K562 (cell line): ENCODE results near the gene SMAD7. TPM values are rescaled to one million over a fixed set of nuclear protein-coding genes. Genes with fewer than 3 reads are reported as not detected.

ENCODE experiments used
- ATAC-seq: fragments of 200-7000 bp; cut with Tn5 transposase; 3 replicates; pipeline ENCODE4 v1.9.1; 2020; ENCODE audit warnings: moderate library complexity
- BruUV-seq: library from RNA; stranded (reverse); fragments of 400-500 nt; replicated peaks from 2 replicates; lab custom pipeline; 2021; lab: Mats Ljungman, UMichigan
- CTCF ChIA-PET: fragments of 300-600 bp; formaldehyde crosslinking; extraction: SDS; loops from one replicate; lab custom pipeline; 2021; ENCODE audit warnings: low intra/inter-chr PET ratio; lab: Yijun Ruan, JAX
- POLR2A ChIA-PET: fragments of 300-600, 350-650 bp; sonication (Branson Sonifier 250); formaldehyde crosslinking; extraction: SDS; loops from one replicate; lab custom pipeline; 2021; ENCODE audit warnings: antibody characterized with exemption, inconsistent platforms; lab: Yijun Ruan, JAX
- DNase-seq, 4 experiments: peaks; one replicate each; pipeline versions ENCODE4 v3.0.0 to v3.0.0-alpha.2; 2011 to 2018; ENCODE audit warnings: low spot score in 3 of 4, mixed read lengths in 3 of 4; ENCODE audit errors: extremely low read depth in 1 of 4
- FAIRE-seq: peaks from 2 replicates; lab custom pipeline; 2011; peaks lifted over from hg19 to GRCh38; lab: Jason Lieb, UNC
- H2AFZ ChIP-seq: 2 replicates; pipeline ENCODE4 v1.6.0; 2011; ENCODE audit warnings: low read depth, low read length, control low read depth, inconsistent platforms
- H3K27ac ChIP-seq: fragments of 200-600 bp; 3 replicates; pipeline ENCODE4 v1.8.0; 2011; ENCODE audit warnings: low read depth, mild to moderate bottlenecking, control low read depth, inconsistent platforms, low read length, moderate library complexity, mixed read lengths; ENCODE audit errors: extremely low read depth
- H3K27me3 ChIP-seq, 2 experiments: fragments of 300-600 bp in 1 of 2; 2 replicates in 1 of 2; 3 replicates in 1 of 2; pipeline versions ENCODE4 v1.6.0 to v1.8.0; 2011; ENCODE audit warnings: inconsistent platforms in 2 of 2, low read length in 2 of 2, mild to moderate bottlenecking in 1 of 2, mixed read lengths in 1 of 2, moderate library complexity in 1 of 2; ENCODE audit not compliant: control insufficient read depth in 2 of 2, insufficient read depth in 2 of 2
- H3K36me3 ChIP-seq: fragments of 300-600 bp; 3 replicates; pipeline ENCODE4 v1.8.0; 2011; ENCODE audit warnings: mild to moderate bottlenecking, low read length, inconsistent platforms; ENCODE audit not compliant: control insufficient read depth, insufficient read depth
- H3K4me1 ChIP-seq, 2 experiments: fragments of 200-600 bp in 1 of 2; replicated peaks in 1 of 2; 2 replicates in 1 of 2; 3 replicates in 1 of 2; pipeline versions ENCODE4 v1.5.1 to v1.8.0; 2011; ENCODE audit warnings: inconsistent platforms in 2 of 2, low read length in 2 of 2, mild to moderate bottlenecking in 1 of 2, mixed read lengths in 1 of 2, moderate library complexity in 1 of 2; ENCODE audit not compliant: control insufficient read depth in 2 of 2, insufficient read depth in 2 of 2
- H3K4me2 ChIP-seq: 2 replicates; pipeline ENCODE4 v1.6.1; 2011; ENCODE audit warnings: low read length, control low read depth, inconsistent platforms, mixed read lengths; ENCODE audit not compliant: insufficient read depth
- H3K4me3 ChIP-seq: fragments of 200-600 bp; sonication (generic), shearing (Covaris generic); 2 replicates; pipeline ENCODE4 v1.5.1; 2016; ENCODE audit warnings: control low read depth, inconsistent platforms
- H3K79me2 ChIP-seq: fragments of 200-600 bp; 3 replicates; pipeline ENCODE4 v1.8.0; 2011; ENCODE audit warnings: low read length, inconsistent platforms; ENCODE audit not compliant: control insufficient read depth, insufficient read depth
- H3K9ac ChIP-seq, 2 experiments: 2 replicates each; pipeline versions ENCODE4 v1.6.0 to v1.6.1; 2011; ENCODE audit warnings: low read depth in 2 of 2, low read length in 2 of 2, control low read depth in 1 of 2, inconsistent platforms in 1 of 2, mild to moderate bottlenecking in 1 of 2, mixed read lengths in 1 of 2; ENCODE audit not compliant: insufficient read depth in 1 of 2
- H3K9me1 ChIP-seq: one replicate; pipeline ENCODE4 v1.6.0; 2011; ENCODE audit warnings: inconsistent platforms, mild to moderate bottlenecking, low read length, moderate library complexity; ENCODE audit not compliant: control insufficient read depth, insufficient read depth
- H3K9me3 ChIP-seq: replicated peaks from 2 replicates; pipeline ENCODE4 v1.5.1; 2011; ENCODE audit warnings: low read depth, low read length, inconsistent platforms; ENCODE audit not compliant: control insufficient read depth, insufficient read depth
- H4K20me1 ChIP-seq: replicated peaks from 2 replicates; pipeline ENCODE4 v1.6.1; 2011; ENCODE audit warnings: low read length, inconsistent platforms, mixed read lengths; ENCODE audit not compliant: control insufficient read depth, insufficient read depth
- SPI1 ChIP-seq: IDR thresholded peaks from 2 replicates; pipeline ENCODE4 v1.6.1; 2011; ENCODE audit warnings: low read depth, low read length, control low read depth, borderline replicate concordance
- WGBS: fragments of 100-300 bp; shearing (Covaris generic); methylation state at CpG from one replicate; pipeline ENCODE4 v1.1.6; 2016; ENCODE audit warnings: low coverage, mixed read lengths; ENCODE audit not compliant: insufficient coverage; ENCODE audit errors: missing lambda C conversion rate; 5-methylcytosine and 5-hydroxymethylcytosine counted together
- in situ Hi-C: fragments of 300-500 bp; cut with MboI; formaldehyde crosslinking; loops from 4 replicates; pipeline ENCODE4 v1.15.0; 2018; ENCODE audit warnings: inconsistent platforms, mixed read lengths
- intact Hi-C: fragments of 100-400 bp; cut with micrococcal nuclease; formaldehyde crosslinking; loops from 2 replicates; pipeline ENCODE4 v1.14.2; 2022
- polyA plus RNA-seq, 8 experiments: library from polyadenylated mRNA; depleted of rRNA in 4 of 8; stranded (reverse) in 5 of 8; unstranded in 3 of 8; fragments of >200 nt; fragmentation: Nextera tagmentation in 2 of 8; fragmentation: Illumina TruSeq in 1 of 8; extraction: Ambion mirVana in 2 of 8; extraction: Trizol in 1 of 8; gene quantifications; 2 replicates each; pipeline versions ENCODE4 v1.2.1 to v1.2.3, GENCODE V29; 2011 to 2014; ENCODE audit warnings: inconsistent platforms in 1 of 8, missing spikeins in 1 of 8
- total RNA-seq, 7 experiments: library from RNA; depleted of rRNA in 6 of 7; stranded (reverse); fragments of >200 nt in 6 of 7; fragmentation: Illumina TruSeq in 2 of 7; extraction: Trizol in 2 of 7; gene quantifications; 2 replicates each; pipeline versions ENCODE4 v1.2.1 to v1.2.3, GENCODE V29; 2011 to 2021; ENCODE audit warnings: low replicate concordance in 1 of 7
- TF ChIP-seq, protein P1 (sequence below): fragments of 450-650 bp; IDR thresholded peaks from 2 replicates; pipeline ENCODE4 v1.6.1; 2017; ENCODE audit warnings: mild to moderate bottlenecking, moderate library complexity
- TF ChIP-seq, protein P2 (sequence below): fragments of 450-650 bp; IDR thresholded peaks from 2 replicates; pipeline ENCODE4 v1.7.1; 2018; ENCODE audit warnings: mild to moderate bottlenecking, low read depth; ENCODE audit not compliant: partially characterized antibody
- TF ChIP-seq, protein P3 (sequence below): sonication (generic); formaldehyde crosslinking; IDR thresholded peaks from 2 replicates; pipeline ENCODE4 v1.8.1; 2023; ENCODE audit warnings: mild to moderate bottlenecking, missing genetic modification reagents

SMAD7 gene
- total and polyA plus RNA-seq, 9 of the 15 experiments (the other 6 are each of a cell fraction or from before 2014, with no cell fraction given): 0.13 to 3.0 (median 1.6) TPM

DNA sequence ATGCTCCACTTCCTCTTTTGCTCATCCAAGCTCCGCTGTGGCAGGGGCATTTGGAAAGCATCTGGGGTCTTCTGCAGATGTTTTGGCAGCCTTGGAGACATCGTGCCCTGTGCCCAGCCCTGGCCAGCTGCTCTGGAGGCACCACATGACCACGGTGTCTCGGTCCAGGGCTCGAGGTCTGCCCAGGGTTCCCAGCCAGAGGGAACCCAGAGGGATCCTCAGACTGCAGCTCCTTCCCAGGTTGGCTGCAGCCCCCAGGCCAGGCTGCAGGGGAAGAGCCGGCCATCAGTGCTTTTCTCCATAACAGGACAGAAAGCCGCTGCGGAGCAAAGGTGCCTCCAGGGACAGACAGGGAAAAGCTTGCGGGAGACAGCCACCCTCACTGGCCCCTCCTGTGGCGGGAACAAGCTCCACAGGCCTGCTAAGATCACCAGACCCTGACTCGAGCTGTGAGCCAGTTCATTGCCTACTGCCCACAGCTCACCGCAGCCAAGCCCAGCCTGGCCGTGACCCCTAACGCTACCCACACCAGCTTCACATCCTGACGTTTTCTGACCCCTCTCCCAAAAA lies 74.7 kb downstream of the SMAD7 start:
- peaks cover 20 to 32% of the 10 kb centered on the region in 2 experiments for H3K4me1 ChIP-seq
- POLR2A ChIA-PET: interaction anchor here (0.8 to 2.6 kb wide), 2 partner anchors 9 to 17 kb away, joined by 3 to 7 read pairs; no protein-coding TSS in a partner anchor
- peak; percentile 98 for TF ChIP-seq SPI1
- TF ChIP-seq, protein P1, sequence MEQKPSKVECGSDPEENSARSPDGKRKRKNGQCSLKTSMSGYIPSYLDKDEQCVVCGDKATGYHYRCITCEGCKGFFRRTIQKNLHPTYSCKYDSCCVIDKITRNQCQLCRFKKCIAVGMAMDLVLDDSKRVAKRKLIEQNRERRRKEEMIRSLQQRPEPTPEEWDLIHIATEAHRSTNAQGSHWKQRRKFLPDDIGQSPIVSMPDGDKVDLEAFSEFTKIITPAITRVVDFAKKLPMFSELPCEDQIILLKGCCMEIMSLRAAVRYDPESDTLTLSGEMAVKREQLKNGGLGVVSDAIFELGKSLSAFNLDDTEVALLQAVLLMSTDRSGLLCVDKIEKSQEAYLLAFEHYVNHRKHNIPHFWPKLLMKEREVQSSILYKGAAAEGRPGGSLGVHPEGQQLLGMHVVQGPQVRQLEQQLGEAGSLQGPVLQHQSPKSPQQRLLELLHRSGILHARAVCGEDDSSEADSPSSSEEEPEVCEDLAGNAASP: no peak
- TF ChIP-seq, protein P2, sequence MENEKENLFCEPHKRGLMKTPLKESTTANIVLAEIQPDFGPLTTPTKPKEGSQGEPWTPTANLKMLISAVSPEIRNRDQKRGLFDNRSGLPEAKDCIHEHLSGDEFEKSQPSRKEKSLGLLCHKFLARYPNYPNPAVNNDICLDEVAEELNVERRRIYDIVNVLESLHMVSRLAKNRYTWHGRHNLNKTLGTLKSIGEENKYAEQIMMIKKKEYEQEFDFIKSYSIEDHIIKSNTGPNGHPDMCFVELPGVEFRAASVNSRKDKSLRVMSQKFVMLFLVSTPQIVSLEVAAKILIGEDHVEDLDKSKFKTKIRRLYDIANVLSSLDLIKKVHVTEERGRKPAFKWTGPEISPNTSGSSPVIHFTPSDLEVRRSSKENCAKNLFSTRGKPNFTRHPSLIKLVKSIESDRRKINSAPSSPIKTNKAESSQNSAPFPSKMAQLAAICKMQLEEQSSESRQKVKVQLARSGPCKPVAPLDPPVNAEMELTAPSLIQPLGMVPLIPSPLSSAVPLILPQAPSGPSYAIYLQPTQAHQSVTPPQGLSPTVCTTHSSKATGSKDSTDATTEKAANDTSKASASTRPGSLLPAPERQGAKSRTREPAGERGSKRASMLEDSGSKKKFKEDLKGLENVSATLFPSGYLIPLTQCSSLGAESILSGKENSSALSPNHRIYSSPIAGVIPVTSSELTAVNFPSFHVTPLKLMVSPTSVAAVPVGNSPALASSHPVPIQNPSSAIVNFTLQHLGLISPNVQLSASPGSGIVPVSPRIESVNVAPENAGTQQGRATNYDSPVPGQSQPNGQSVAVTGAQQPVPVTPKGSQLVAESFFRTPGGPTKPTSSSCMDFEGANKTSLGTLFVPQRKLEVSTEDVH: no peak
- TF ChIP-seq, protein P3, sequence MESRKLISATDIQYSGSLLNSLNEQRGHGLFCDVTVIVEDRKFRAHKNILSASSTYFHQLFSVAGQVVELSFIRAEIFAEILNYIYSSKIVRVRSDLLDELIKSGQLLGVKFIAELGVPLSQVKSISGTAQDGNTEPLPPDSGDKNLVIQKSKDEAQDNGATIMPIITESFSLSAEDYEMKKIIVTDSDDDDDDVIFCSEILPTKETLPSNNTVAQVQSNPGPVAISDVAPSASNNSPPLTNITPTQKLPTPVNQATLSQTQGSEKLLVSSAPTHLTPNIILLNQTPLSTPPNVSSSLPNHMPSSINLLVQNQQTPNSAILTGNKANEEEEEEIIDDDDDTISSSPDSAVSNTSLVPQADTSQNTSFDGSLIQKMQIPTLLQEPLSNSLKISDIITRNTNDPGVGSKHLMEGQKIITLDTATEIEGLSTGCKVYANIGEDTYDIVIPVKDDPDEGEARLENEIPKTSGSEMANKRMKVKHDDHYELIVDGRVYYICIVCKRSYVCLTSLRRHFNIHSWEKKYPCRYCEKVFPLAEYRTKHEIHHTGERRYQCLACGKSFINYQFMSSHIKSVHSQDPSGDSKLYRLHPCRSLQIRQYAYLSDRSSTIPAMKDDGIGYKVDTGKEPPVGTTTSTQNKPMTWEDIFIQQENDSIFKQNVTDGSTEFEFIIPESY (CRISPR knock-in tag): peak; percentile 80
- in situ Hi-C loops: no loop called here
- no peaks in the 10 kb centered on the region for H3K9me1 ChIP-seq
- no peaks in the 10 kb centered on the region for H3K9me3 ChIP-seq
- no TSS peak for BruUV-seq
- intact Hi-C loops: no loop called here
- no peak overlapping the region for H3K4me2 ChIP-seq
- no peak for DNase-seq
- no peaks in the 10 kb centered on the region for H3K27me3 ChIP-seq
- CTCF ChIA-PET: no interaction called here
- H3K79me2 ChIP-seq: no peaks in the 10 kb centered on the region
- 30% methylated on average over 10 of the region's 15 CpGs for WGBS
- no peak overlapping the region for H2AFZ ChIP-seq
- no peak overlapping the region for H3K4me3 ChIP-seq
- no peak for FAIRE-seq
- peak overlapping the region in 1 of 2 experiments; percentile 20; a peak in 1 of 4 replicates for H3K9ac ChIP-seq
- peak; percentile 21; the same call in 1 of the 3 replicates for ATAC-seq
- H3K27ac ChIP-seq: no peak overlapping the region
- no peaks in the 10 kb centered on the region for H4K20me1 ChIP-seq
- H3K36me3 ChIP-seq: no peaks in the 10 kb centered on the region
